Natural killer cell (primary cell): ENCODE data around the gene GOLGA3. TPM values are rescaled to one million over a fixed set of nuclear protein-coding genes. Genes with fewer than 3 reads are reported as not detected.
A peak's percentile ranks its signal among the peaks of the same experiment; 100 is the strongest.

Experiments
- ATAC-seq, 3 donors: fragments of 150-1000 bp in 2 of 3; fragments of 200-7000 bp in 1 of 3; cut with Tn5 transposase; 1 replicate in 1 of 3; 2 replicates in 2 of 3; pipeline ENCODE4 v1.10.0; 2021; ENCODE audit warnings: mild to moderate bottlenecking in 2 of 3, moderate library complexity in 2 of 3
- DNase-seq, 2 donors: peaks; one replicate each; pipeline versions ENCODE4 v3.0.0 to v3.0.0-alpha.2; 2013 to 2021; ENCODE audit warnings: mixed read lengths in 1 of 2
- H3K27ac ChIP-seq: one replicate; pipeline ENCODE4 v1.5.1; 2013; ENCODE audit warnings: mild to moderate bottlenecking, low read length
- H3K27me3 ChIP-seq: one replicate; pipeline ENCODE4 v1.6.1; 2013; ENCODE audit warnings: low read length; ENCODE audit not compliant: control insufficient read depth, insufficient read depth
- H3K36me3 ChIP-seq: one replicate; pipeline ENCODE4 v1.6.1; 2013; ENCODE audit warnings: low read length; ENCODE audit not compliant: control insufficient read depth, insufficient read depth
- H3K4me1 ChIP-seq: one replicate; pipeline ENCODE4 v1.6.1; 2013; ENCODE audit warnings: low read length; ENCODE audit not compliant: control insufficient read depth, insufficient read depth
- H3K4me3 ChIP-seq: one replicate; pipeline ENCODE4 v1.5.1; 2013; ENCODE audit warnings: low read length
- H3K9me3 ChIP-seq: one replicate; pipeline ENCODE4 v1.6.1; 2013; ENCODE audit warnings: low read length; ENCODE audit not compliant: control insufficient read depth, insufficient read depth
- H3K27ac Mint-ChIP-seq, 2 donors: one replicate each; pipeline ENCODE4 v1.8.0; 2022; ENCODE audit warnings: mild to moderate bottlenecking in 2 of 2, mixed read lengths in 2 of 2, moderate library complexity in 1 of 2
- H3K27me3 Mint-ChIP-seq, 2 donors: one replicate each; pipeline ENCODE4 v1.8.0; 2022; ENCODE audit warnings: low read depth in 2 of 2, mixed read lengths in 2 of 2
- H3K36me3 Mint-ChIP-seq: one replicate; pipeline ENCODE4 v1.8.0; 2022; ENCODE audit warnings: mixed read lengths
- H3K4me1 Mint-ChIP-seq, 2 donors: one replicate each; pipeline ENCODE4 v1.8.0; 2022; ENCODE audit warnings: mixed read lengths in 2 of 2
- H3K4me3 Mint-ChIP-seq: one replicate; pipeline ENCODE4 v1.8.0; 2022; ENCODE audit warnings: mild to moderate bottlenecking, moderate library complexity, mixed read lengths
- H3K9me3 Mint-ChIP-seq, 2 donors: one replicate each; pipeline ENCODE4 v1.8.0; 2022; ENCODE audit warnings: mixed read lengths in 2 of 2
- CTCF ChIP-seq: fragments of 200-600 bp; IDR thresholded peaks from one replicate; pipeline ENCODE4 v1.8.0; 2022; ENCODE audit warnings: antibody characterized with exemption
- WGBS: methylation state at CpG from one replicate; pipeline ENCODE4 v1.1.7; 2013; ENCODE audit warnings: missing lambda C conversion rate; ENCODE audit not compliant: insufficient coverage; 5-methylcytosine and 5-hydroxymethylcytosine counted together
- intact Hi-C: fragments of 100-400 bp; cut with micrococcal nuclease; formaldehyde crosslinking; loops from one replicate; pipeline ENCODE4 v1.14.2; 2022
- total RNA-seq, 4 donors: library from RNA; stranded (reverse); fragments of 120-200 nt in 1 of 4; gene quantifications; one replicate each; pipeline versions ENCODE4 v1.2.3 to v1.2.4, GENCODE V29; 2013 to 2022

GOLGA3 gene
- total RNA-seq, 3 donors from 2014 or later (not counting 1 experiment from before 2014, with no cell fraction given), result 39.1 to 54.3 (median 50.9) TPM

GRCh38 chr12:132726386-132726785 lies 102.3 kb downstream of the GOLGA3 start:
- peaks cover 57% of the 10 kb centered on the region for H3K36me3 ChIP-seq
- no peaks in the 10 kb centered on the region for H3K27me3 ChIP-seq
- no peak overlapping the region for H3K27ac ChIP-seq
- ATAC-seq (no peak), DNase-seq (no peak)
- no peak overlapping the region for H3K4me3 ChIP-seq
- TF ChIP-seq CTCF, result no peak
- Mint-ChIP-seq H3K9me3 (no peaks in the 10 kb centered on the region), H3K4me3 (no peak overlapping the region), H3K4me1 (peaks cover 0 to 6% of the 10 kb centered on the region in 2 donors), H3K36me3 (peaks cover 16% of the 10 kb centered on the region), H3K27ac (no peak overlapping the region), H3K27me3 (no peaks in the 10 kb centered on the region)
- H3K4me1 ChIP-seq, result no peaks in the 10 kb centered on the region
- WGBS, result 97% methylated on average over 12 of the region's 12 CpGs
- no peaks in the 10 kb centered on the region for H3K9me3 ChIP-seq
- intact Hi-C loops, result no loop called here

GRCh38 chr12:132724506-132725241 lies 104.0 kb downstream of the GOLGA3 start:
- no peak for ATAC-seq
- Mint-ChIP-seq H3K4me1 (peaks cover 0 to 6% of the 10 kb centered on the region in 2 donors), H3K4me3 (no peak overlapping the region), H3K27ac (no peak overlapping the region), H3K27me3 (no peaks in the 10 kb centered on the region), H3K36me3 (peaks cover 16% of the 10 kb centered on the region), H3K9me3 (no peaks in the 10 kb centered on the region)
- peaks cover 71% of the 10 kb centered on the region for H3K36me3 ChIP-seq
- no peaks in the 10 kb centered on the region for H3K9me3 ChIP-seq
- no peak for TF ChIP-seq CTCF
- DNase-seq, result no peak
- no peak overlapping the region for H3K4me3 ChIP-seq
- no peaks in the 10 kb centered on the region for H3K4me1 ChIP-seq
- no peak overlapping the region for H3K27ac ChIP-seq
- intact Hi-C loops, result no loop called here
- 96% methylated on average over 30 of the region's 30 CpGs for WGBS
- H3K27me3 ChIP-seq, result no peaks in the 10 kb centered on the region

GRCh38 chr12:132723764-132724140 lies 104.9 kb downstream of the GOLGA3 start:
- intact Hi-C loops, result no loop called here

More at GRCh38 chr12:132723764-132724140, 104.9 kb downstream of the GOLGA3 start:
- Histone ChIP-seq H3K4me3 (no peak overlapping the region), H3K36me3 (peaks cover 78% of the 10 kb centered on the region), H3K27ac (no peak overlapping the region), H3K9me3 (no peaks in the 10 kb centered on the region), H3K27me3 (no peaks in the 10 kb centered on the region), H3K4me1 (no peaks in the 10 kb centered on the region)
- no peaks in the 10 kb centered on the region for H3K27me3 Mint-ChIP-seq
- 96% methylated on average over 1 of the region's 2 CpGs for WGBS
- H3K36me3 Mint-ChIP-seq, result peaks cover 16% of the 10 kb centered on the region
- H3K4me3 Mint-ChIP-seq, result no peak overlapping the region
- peak overlapping the region; percentile 18 to 44 for H3K27ac Mint-ChIP-seq
- no peaks in the 10 kb centered on the region for H3K9me3 Mint-ChIP-seq
- H3K4me1 Mint-ChIP-seq, result peaks cover 0 to 2% of the 10 kb centered on the region in 2 donors
- TF ChIP-seq CTCF, result no peak
- ATAC-seq, result no peak
- no peak for DNase-seq
